Endothelial cell of umbilical vein (primary cell): ENCODE data around the gene RETSAT. TPM values are rescaled to one million over a fixed set of nuclear protein-coding genes. Genes with fewer than 3 reads are reported as not detected.

Experiments used
- BruUV-seq: library from RNA; stranded (reverse); fragments of 400-500 nt; replicated peaks from 2 replicates; lab custom pipeline; 2021; lab: Mats Ljungman, UMichigan
- CTCF ChIA-PET: fragments of 300-600, 350-600 bp; sonication (Branson Sonifier 250); formaldehyde crosslinking; loops from one replicate; lab custom pipeline; 2021; ENCODE audit warnings: antibody characterized with exemption, inconsistent platforms; lab: Charles Lee
- POLR2A ChIA-PET: fragments of 300-600, 350-600 bp; sonication (Branson Sonifier 250); formaldehyde crosslinking; loops from one replicate; lab custom pipeline; 2021; ENCODE audit warnings: antibody characterized with exemption, inconsistent platforms; lab: Charles Lee
- DNase-seq: peaks from one replicate; pipeline ENCODE4 v3.0.0-alpha.2; 2011; ENCODE audit warnings: low read depth, low spot score
- FAIRE-seq: peaks from 2 replicates; lab custom pipeline; 2011; peaks lifted over from hg19 to GRCh38; lab: Jason Lieb, UNC
- H2AFZ ChIP-seq: 2 replicates; pipeline ENCODE4 v1.6.0; 2012; ENCODE audit warnings: low read depth, low read length, control low read depth, inconsistent platforms
- H3K27ac ChIP-seq: 2 replicates; pipeline ENCODE4 v1.5.1; 2011; ENCODE audit warnings: low read depth, mild to moderate bottlenecking, control low read depth, low read length, moderate library complexity; ENCODE audit not compliant: insufficient read depth
- H3K27me3 ChIP-seq, 2 experiments: 2 replicates each; pipeline versions ENCODE4 v1.6.0 to v1.6.1; 2011; ENCODE audit warnings: low read length in 2 of 2, mixed read lengths in 1 of 2; ENCODE audit not compliant: control insufficient read depth in 2 of 2, insufficient read depth in 2 of 2
- H3K36me3 ChIP-seq, 2 experiments: 2 replicates in 1 of 2; 3 replicates in 1 of 2; pipeline ENCODE4 v1.5.1; 2011; ENCODE audit warnings: low read length in 2 of 2, mild to moderate bottlenecking in 1 of 2, moderate library complexity in 1 of 2; ENCODE audit not compliant: control insufficient read depth in 2 of 2, insufficient read depth in 2 of 2; ENCODE audit errors: extremely low read depth in 1 of 2
- H3K4me1 ChIP-seq: 3 replicates; pipeline ENCODE4 v1.5.1; 2011; ENCODE audit warnings: mild to moderate bottlenecking, low read length; ENCODE audit not compliant: control insufficient read depth, insufficient read depth; ENCODE audit errors: extremely low read depth
- H3K4me2 ChIP-seq: 2 replicates; pipeline ENCODE4 v1.6.1; 2011; ENCODE audit warnings: low read length, control low read depth, mixed read lengths; ENCODE audit not compliant: insufficient read depth
- H3K4me3 ChIP-seq, 3 experiments: fragments of 200-600 bp in 1 of 3; sonication (generic), shearing (Covaris generic) in 1 of 3; replicated peaks in 1 of 3; 2 replicates each; pipeline ENCODE4 v1.5.1; 2011 to 2016; ENCODE audit warnings: control low read depth in 3 of 3, low read length in 3 of 3, mild to moderate bottlenecking in 2 of 3, inconsistent platforms in 1 of 3, low read depth in 1 of 3, moderate library complexity in 1 of 3; ENCODE audit not compliant: insufficient read depth in 1 of 3
- H3K79me2 ChIP-seq: 2 replicates; pipeline ENCODE4 v1.6.0; 2012; ENCODE audit warnings: low read length, inconsistent platforms; ENCODE audit not compliant: control insufficient read depth, insufficient read depth
- H3K9ac ChIP-seq: replicated peaks from 2 replicates; pipeline ENCODE3; 2011; ENCODE audit warnings: low read length, control low read depth; ENCODE audit not compliant: insufficient read depth; ENCODE audit errors: extremely low read depth
- H3K9me1 ChIP-seq: replicated peaks from 3 replicates; pipeline ENCODE4 v1.6.0; 2011; ENCODE audit warnings: mild to moderate bottlenecking, low read length; ENCODE audit not compliant: control insufficient read depth, insufficient read depth; ENCODE audit errors: extremely low read depth
- H3K9me3 ChIP-seq: replicated peaks from 2 replicates; pipeline ENCODE4 v1.5.1; 2012; ENCODE audit warnings: low read length, inconsistent platforms; ENCODE audit not compliant: control insufficient read depth, insufficient read depth
- H4K20me1 ChIP-seq: replicated peaks from 2 replicates; pipeline ENCODE3; 2011; ENCODE audit warnings: mild to moderate bottlenecking, low read length; ENCODE audit not compliant: control insufficient read depth, insufficient read depth; ENCODE audit errors: extremely low read depth
- CTCF ChIP-seq, 2 donors: IDR thresholded peaks; 1 replicate in 1 of 2; 2 replicates in 1 of 2; pipeline ENCODE4 v1.5.1; 2011; ENCODE audit warnings: low read length in 2 of 2, mild to moderate bottlenecking in 2 of 2, moderate library complexity in 2 of 2, control low read depth in 1 of 2, inconsistent platforms in 1 of 2, low read depth in 1 of 2; ENCODE audit not compliant: insufficient read depth in 1 of 2; ENCODE audit errors: extremely low read depth in 1 of 2
- EZH2 ChIP-seq: IDR thresholded peaks from 2 replicates; pipeline ENCODE4 v1.6.1; 2012; ENCODE audit warnings: borderline replicate concordance, low read depth, mild to moderate bottlenecking, moderate library complexity, low read length, inconsistent platforms; ENCODE audit not compliant: severe bottlenecking
- FOS ChIP-seq: IDR thresholded peaks from 2 replicates; pipeline ENCODE4 v1.6.1; 2011; ENCODE audit warnings: mild to moderate bottlenecking, low read length, moderate library complexity, borderline replicate concordance; ENCODE audit not compliant: insufficient read depth
- GATA2 ChIP-seq: IDR thresholded peaks from 2 replicates; pipeline ENCODE4 v1.7.0; 2011; ENCODE audit warnings: low read depth, mild to moderate bottlenecking, moderate library complexity, mixed read lengths, low read length; ENCODE audit not compliant: insufficient read length, insufficient read depth
- JUN ChIP-seq: IDR thresholded peaks from 2 replicates; pipeline ENCODE4 v1.6.1; 2011; ENCODE audit warnings: borderline replicate concordance, low read depth; ENCODE audit not compliant: insufficient read length, insufficient read depth
- MAX ChIP-seq: IDR thresholded peaks from 2 replicates; pipeline ENCODE4 v1.6.1; 2011; ENCODE audit not compliant: insufficient read depth, insufficient read length
- MYC ChIP-seq: IDR thresholded peaks from one replicate; pipeline ENCODE4 v1.6.1; 2011; ENCODE audit warnings: mild to moderate bottlenecking, low read depth, low read length
- POLR2A ChIP-seq: IDR thresholded peaks from 2 replicates; pipeline ENCODE4 v1.6.1; 2012; ENCODE audit warnings: low read depth, mild to moderate bottlenecking, control low read depth, low read length
- POLR2AphosphoS5 ChIP-seq: IDR thresholded peaks from 2 replicates; pipeline ENCODE4 v1.6.1; 2012; ENCODE audit warnings: low read depth, mild to moderate bottlenecking, control low read depth, low read length, moderate library complexity; ENCODE audit not compliant: insufficient read depth
- dilution Hi-C: fragments of 300-500 bp; cut with MboI; formaldehyde crosslinking; loops from one replicate; pipeline ENCODE4 v1.15.0; 2019; ENCODE audit warnings: low sequenced_read_pairs; ENCODE audit not compliant: extremely low pct_ligation_motif_present
- intact Hi-C: fragments of 100-400 bp; cut with micrococcal nuclease; formaldehyde crosslinking; loops from one replicate; pipeline ENCODE4 v1.10.0; 2022
- polyA plus RNA-seq, 4 experiments: library from polyadenylated mRNA; depleted of rRNA in 3 of 4; stranded (reverse) in 3 of 4; unstranded in 1 of 4; fragments of >200 nt; gene quantifications; 2 replicates each; pipeline versions ENCODE4 v1.2.1 to v1.2.3, GENCODE V29; 2011 to 2012; ENCODE audit warnings: missing spikeins in 1 of 4
- total RNA-seq: library from RNA; stranded (reverse); gene quantifications from 2 replicates; pipeline ENCODE4 v1.2.3, GENCODE V29; 2021

Gene RETSAT
- total and polyA plus RNA-seq, 2 donors (not counting 3 experiments of a cell fraction or from before 2014, with no cell fraction given), result 43.8 to 59.1 TPM

GRCh38 chr2:85387754-85388153, 33.4 kb upstream of the RETSAT start:
- CTCF ChIA-PET, result interaction anchor here (1.5 to 7.2 kb wide), 2 partner anchors 163 to 164 kb away, joined by 3 to 99 read pairs; no protein-coding TSS in a partner anchor
- no peaks in the 10 kb centered on the region for H3K4me1 ChIP-seq
- no peaks in the 10 kb centered on the region for H3K9me3 ChIP-seq
- no peak overlapping the region for H3K4me2 ChIP-seq
- POLR2A ChIA-PET, result no interaction called here
- H3K27ac ChIP-seq, result no peak overlapping the region
- DNase-seq (no peak), FAIRE-seq (no peak)
- H3K79me2 ChIP-seq, result no peaks in the 10 kb centered on the region
- no peak overlapping the region for H3K4me3 ChIP-seq
- H3K36me3 ChIP-seq, result peaks cover 3 to 11% of the 10 kb centered on the region in 2 experiments
- no peak overlapping the region for H3K9ac ChIP-seq
- TF ChIP-seq GATA2 (no peak), POLR2A (no peak), CTCF (IDR thresholded peaks at IDR 0.05; ENCODE audit: extremely low read depth in 1 of 2, insufficient read depth in 1 of 2, low read depth in 1 of 2, low read length in 2 of 2) (no peak), JUN (no peak), MAX (no peak), FOS (no peak), EZH2 (no peak), MYC (no peak), POLR2AphosphoS5 (no peak)
- dilution Hi-C loops (no loop called here), intact Hi-C loops (no loop called here)
- no peaks in the 10 kb centered on the region for H4K20me1 ChIP-seq
- BruUV-seq, result no TSS peak
- H2AFZ ChIP-seq, result no peak overlapping the region
- no peaks in the 10 kb centered on the region for H3K27me3 ChIP-seq
- H3K9me1 ChIP-seq, result no peaks in the 10 kb centered on the region
